ENCODE data around the gene NWD2.

Gene NWD2

GRCh38 chr4:37305984-37306383, 61.4 kb downstream of the NWD2 start:
- no peak for DNase-seq

GRCh38 chr4:37317104-37317643, 72.6 kb downstream of the NWD2 start:
- no peak for DNase-seq

- no peak for DNase-seq
Observed at GRCh38 chr4:37320513-37321235, 76.1 kb downstream of the NWD2 start.

GRCh38 chr4:37322122-37322521, 77.6 kb downstream of the NWD2 start:
- DNase-seq, result no peak

GRCh38 chr4:37324546-37324945, 80.0 kb downstream of the NWD2 start:
- DNase-seq, result no peak

GRCh38 chr4:37326852-37327251, 82.3 kb downstream of the NWD2 start:
- DNase-seq, result no peak

GRCh38 chr4:37338972-37339371, 94.4 kb downstream of the NWD2 start:
- no peak for DNase-seq

GRCh38 chr4:37358748-37359147, 114.2 kb downstream of the NWD2 start:
- DNase-seq, result no peak

- no peak for DNase-seq
Observed at GRCh38 chr4:37359261-37359660, 114.7 kb downstream of the NWD2 start.

GRCh38 chr4:37365888-37366287, 121.3 kb downstream of the NWD2 start:
- DNase-seq, result no peak

- no peak for DNase-seq
Observed at GRCh38 chr4:37367901-37368300, 123.4 kb downstream of the NWD2 start.

GRCh38 chr4:37370052-37370451, 125.5 kb downstream of the NWD2 start:
- DNase-seq, result no peak

GRCh38 chr4:37381040-37381668, 136.6 kb downstream of the NWD2 start:
- no peak for DNase-seq

GRCh38 chr4:37383579-37384229, 139.2 kb downstream of the NWD2 start:
- peak; percentile 24 for DNase-seq

- no peak for DNase-seq
Observed at GRCh38 chr4:37385424-37385823, 140.9 kb downstream of the NWD2 start.

GRCh38 chr4:37388681-37389365, 144.3 kb downstream of the NWD2 start:
- DNase-seq, result no peak

GRCh38 chr4:37389366-37389765, 144.8 kb downstream of the NWD2 start:
- DNase-seq, result no peak

- peak; percentile 45 for DNase-seq
Observed at GRCh38 chr4:37389967-37390580, 145.5 kb downstream of the NWD2 start.

- no peak for DNase-seq
Observed at GRCh38 chr4:37392521-37393255, 148.1 kb downstream of the NWD2 start.

GRCh38 chr4:37393321-37393720, 148.8 kb downstream of the NWD2 start:
- no peak for DNase-seq

- DNase-seq, result no peak
Observed at GRCh38 chr4:37393889-37394288, 149.3 kb downstream of the NWD2 start.

GRCh38 chr4:37397505-37397904, 153.0 kb downstream of the NWD2 start:
- no peak for DNase-seq
